Measurements from ENCODE around the gene DCC. TPM values are rescaled to one million over a fixed set of nuclear protein-coding genes. Genes with fewer than 3 reads are reported as not detected.

DCC gene
- total and polyA plus RNA-seq, 2 donors (not counting 1 experiment from before 2014, with no cell fraction given): not detected

- H3K4me1 Mint-ChIP-seq: no peaks in the 10 kb centered on the region
- no peaks in the 10 kb centered on the region for H3K9me3 Mint-ChIP-seq (ENCODE audit: insufficient read depth)
- H3K9me3 ChIP-seq (ENCODE audit: control extremely low read depth in 1 of 3, control insufficient read depth in 2 of 3, insufficient read depth in 1 of 3, low read length in 2 of 3): no peaks in the 10 kb centered on the region
- CTCF ChIA-PET: no interaction called here
- 100% methylated on average over 1 of the region's 6 CpGs for WGBS (ENCODE audit: insufficient coverage)
- H3K4me2 ChIP-seq (replicated peaks; ENCODE audit: low read depth, low read length, poor library complexity, severe bottlenecking): no peak overlapping the region
- TF ChIP-seq CTCF (IDR thresholded peaks at IDR 0.05): no peak
- TF ChIP-seq EZH2 (IDR thresholded peaks at IDR 0.05; ENCODE audit: borderline replicate concordance, insufficient read depth, low read depth, low read length, poor library complexity, severe bottlenecking): no peak
- no peaks in the 10 kb centered on the region for H3K79me2 ChIP-seq (ENCODE audit: control insufficient read depth, insufficient read depth, low read length)
- no peaks in the 10 kb centered on the region for H4K20me1 ChIP-seq (ENCODE audit: control insufficient read depth, insufficient read depth, low read length, poor library complexity, severe bottlenecking)
- H3K27me3 Mint-ChIP-seq: no peaks in the 10 kb centered on the region
- H3K27ac Mint-ChIP-seq: no peak overlapping the region
- H3K36me3 ChIP-seq (replicated peaks in 1 of 2; ENCODE audit: control extremely low read depth in 1 of 2, control insufficient read depth in 1 of 2, extremely low read depth in 1 of 2, insufficient read depth in 2 of 2, low read length in 1 of 2): no peaks in the 10 kb centered on the region
- no peak for ATAC-seq (ENCODE audit: low read depth)
- no peak overlapping the region for H3K4me3 ChIP-seq (ENCODE audit: control extremely low read depth in 1 of 5, extremely low read depth in 1 of 5, insufficient read depth in 1 of 5, low read depth in 2 of 5, low read length in 4 of 5)
- no peaks in the 10 kb centered on the region for H3K27me3 ChIP-seq (replicated peaks in 1 of 4; ENCODE audit: control extremely low read depth in 1 of 4, control insufficient read depth in 3 of 4, insufficient read depth in 4 of 4, low read length in 3 of 4)
- H3K4me1 ChIP-seq (ENCODE audit: control insufficient read depth in 2 of 2, insufficient read depth in 2 of 2, low read length in 2 of 2): no peaks in the 10 kb centered on the region
- intact Hi-C loops (cut with micrococcal nuclease): no loop called here
- POLR2A ChIA-PET: no interaction called here
- no peak for DNase-seq
- H3K4me3 Mint-ChIP-seq: no peak overlapping the region
- no peak overlapping the region for H2AFZ ChIP-seq (ENCODE audit: insufficient read depth, low read depth, low read length, poor library complexity, severe bottlenecking)
- no peak overlapping the region for H3K27ac ChIP-seq (ENCODE audit: low read length in 2 of 2)
- no peak overlapping the region for H3K9ac ChIP-seq (ENCODE audit: low read length)
These were observed 141.1 kb downstream of the DCC start for GRCh38 chr18:52481116-52481515.

DNA sequence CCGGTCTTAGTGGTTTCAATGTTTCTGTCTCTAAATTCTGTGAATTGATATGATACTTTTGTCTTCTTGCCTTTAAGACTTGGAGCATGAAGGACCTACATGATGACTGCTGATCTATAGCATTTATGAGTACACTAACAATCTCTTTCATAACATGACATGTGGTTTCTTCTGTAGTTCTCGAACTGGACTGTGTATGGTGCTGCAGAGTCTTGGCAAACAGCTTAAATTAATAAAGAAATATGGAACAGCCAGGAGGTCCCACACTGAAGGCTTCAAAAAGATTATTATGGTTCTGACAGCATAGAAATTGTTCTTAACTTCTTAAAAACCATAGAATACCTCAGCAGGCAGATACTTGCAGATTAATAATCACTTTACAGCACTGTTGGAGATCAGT lies 145.0 kb downstream of the DCC start:
- no peak overlapping the region for H3K9ac ChIP-seq (ENCODE audit: low read length)
- TF ChIP-seq EZH2 (IDR thresholded peaks at IDR 0.05; ENCODE audit: borderline replicate concordance, insufficient read depth, low read depth, low read length, poor library complexity, severe bottlenecking) (no peak), CTCF (IDR thresholded peaks at IDR 0.05) (no peak)
- no peak overlapping the region for H3K27ac ChIP-seq (ENCODE audit: low read length in 2 of 2)
- H3K36me3 ChIP-seq (replicated peaks in 1 of 2; ENCODE audit: control extremely low read depth in 1 of 2, control insufficient read depth in 1 of 2, extremely low read depth in 1 of 2, insufficient read depth in 2 of 2, low read length in 1 of 2): no peaks in the 10 kb centered on the region
- Mint-ChIP-seq H3K4me1 (no peaks in the 10 kb centered on the region), H3K9me3 (ENCODE audit: insufficient read depth) (peaks cover 2% of the 10 kb centered on the region), H3K27ac (no peak overlapping the region), H3K27me3 (no peaks in the 10 kb centered on the region), H3K4me3 (no peak overlapping the region)
- ATAC-seq (ENCODE audit: low read depth) (no peak), DNase-seq (no peak)
- no peaks in the 10 kb centered on the region for H3K27me3 ChIP-seq (replicated peaks in 1 of 4; ENCODE audit: control extremely low read depth in 1 of 4, control insufficient read depth in 3 of 4, insufficient read depth in 4 of 4, low read length in 3 of 4)
- H4K20me1 ChIP-seq (ENCODE audit: control insufficient read depth, insufficient read depth, low read length, poor library complexity, severe bottlenecking): no peaks in the 10 kb centered on the region
- no peak overlapping the region for H2AFZ ChIP-seq (ENCODE audit: insufficient read depth, low read depth, low read length, poor library complexity, severe bottlenecking)
- no peaks in the 10 kb centered on the region for H3K4me1 ChIP-seq (ENCODE audit: control insufficient read depth in 2 of 2, insufficient read depth in 2 of 2, low read length in 2 of 2)
- CTCF ChIA-PET: no interaction called here
- H3K4me3 ChIP-seq (ENCODE audit: control extremely low read depth in 1 of 5, extremely low read depth in 1 of 5, insufficient read depth in 1 of 5, low read depth in 2 of 5, low read length in 4 of 5): no peak overlapping the region
- no peaks in the 10 kb centered on the region for H3K9me3 ChIP-seq (ENCODE audit: control extremely low read depth in 1 of 3, control insufficient read depth in 2 of 3, insufficient read depth in 1 of 3, low read length in 2 of 3)
- intact Hi-C loops (cut with micrococcal nuclease): no loop called here
- no peaks in the 10 kb centered on the region for H3K79me2 ChIP-seq (ENCODE audit: control insufficient read depth, insufficient read depth, low read length)
- POLR2A ChIA-PET: no interaction called here
- WGBS (ENCODE audit: insufficient coverage): no CpG with 5 or more reads among the region's 2 CpGs
- H3K4me2 ChIP-seq (replicated peaks; ENCODE audit: low read depth, low read length, poor library complexity, severe bottlenecking): no peak overlapping the region

Measured in B cell (primary cell).